Measurements from ENCODE around the gene PNLIPRP3.

- TF ChIP-seq CTCF (IDR thresholded peaks at IDR 0.05), result no peak
- TF ChIP-seq EZH2phosphoT487 (IDR thresholded peaks at IDR 0.05), result no peak
These were observed 4.0 kb downstream of the PNLIPRP3 start for GRCh38 chr10:116431598-116431997.
